IMR-90 (cell line): ENCODE measurements around the gene IKBIP. TPM values are rescaled to one million over a fixed set of nuclear protein-coding genes. Genes with fewer than 3 reads are reported as not detected.

ENCODE experiments used
- ATAC-seq: fragments of 200-7000 bp; cut with Tn5 transposase; 2 replicates; pipeline ENCODE4 v1.9.1; 2020; ENCODE audit warnings: low read depth, mild to moderate bottlenecking, moderate library complexity
- BruUV-seq: library from RNA; stranded (reverse); fragments of 400-500 nt; replicated peaks from 2 replicates; lab custom pipeline; 2021; lab: Mats Ljungman, UMichigan
- CTCF ChIA-PET: fragments of 300-600 bp; formaldehyde crosslinking; extraction: SDS; loops from one replicate; lab custom pipeline; 2021; ENCODE audit warnings: antibody characterized with exemption; lab: Yijun Ruan, JAX
- POLR2A ChIA-PET: fragments of 300-600 bp; sonication (Branson Sonifier 250); formaldehyde crosslinking; loops from one replicate; lab custom pipeline; 2022; ENCODE audit warnings: antibody characterized with exemption; ENCODE audit not compliant: unreplicated experiment; lab: Charles Lee
- DNase-seq: peaks from one replicate; pipeline ENCODE4 v3.0.0; 2013
- H2AFZ ChIP-seq: replicated peaks from 2 replicates; pipeline ENCODE3; 2013; ENCODE audit warnings: low read length, mild to moderate bottlenecking; ENCODE audit not compliant: poor library complexity
- H2AK5ac ChIP-seq: 2 replicates; pipeline ENCODE4 v1.6.1; 2013; ENCODE audit warnings: low read depth, low read length, inconsistent platforms
- H2AK9ac ChIP-seq: replicated peaks from 2 replicates; pipeline ENCODE3; 2013; ENCODE audit warnings: mild to moderate bottlenecking, low read depth, low read length, moderate library complexity; ENCODE audit not compliant: poor library complexity
- H2BK120ac ChIP-seq: 2 replicates; pipeline ENCODE4 v1.6.1; 2013; ENCODE audit warnings: low read depth, low read length, inconsistent platforms
- H2BK15ac ChIP-seq: 3 replicates; pipeline ENCODE4 v1.6.1; 2013; ENCODE audit warnings: low read depth, low read length, inconsistent platforms
- H2BK20ac ChIP-seq: 2 replicates; pipeline ENCODE4 v1.6.1; 2013; ENCODE audit warnings: low read depth, mild to moderate bottlenecking, inconsistent platforms, low read length, moderate library complexity
- H2BK5ac ChIP-seq: 2 replicates; pipeline ENCODE4 v1.6.1; 2013; ENCODE audit warnings: mild to moderate bottlenecking, low read depth, low read length, inconsistent platforms; ENCODE audit not compliant: poor library complexity, severe bottlenecking
- H3K14ac ChIP-seq: replicated peaks from 2 replicates; pipeline ENCODE4 v1.6.1; 2013; ENCODE audit warnings: low read depth, low read length, inconsistent platforms
- H3K18ac ChIP-seq: 2 replicates; pipeline ENCODE4 v1.6.1; 2013; ENCODE audit warnings: low read depth, low read length, control low read depth
- H3K23ac ChIP-seq: 2 replicates; pipeline ENCODE4 v1.6.1; 2013; ENCODE audit warnings: low read depth, low read length, inconsistent platforms
- H3K27ac ChIP-seq: 2 replicates; pipeline ENCODE4 v1.5.1; 2013; ENCODE audit warnings: mild to moderate bottlenecking, control low read depth, low read length; ENCODE audit not compliant: insufficient read depth
- H3K27me3 ChIP-seq: 2 replicates; pipeline ENCODE4 v1.6.1; 2013; ENCODE audit warnings: low read length; ENCODE audit not compliant: control insufficient read depth, insufficient read depth
- H3K36me3 ChIP-seq: 2 replicates; pipeline ENCODE4 v1.6.1; 2013; ENCODE audit warnings: low read length, mixed read lengths; ENCODE audit not compliant: control insufficient read depth, insufficient read depth
- H3K4ac ChIP-seq: 2 replicates; pipeline ENCODE4 v1.6.1; 2013; ENCODE audit warnings: low read depth, low read length, inconsistent platforms
- H3K4me1 ChIP-seq: 2 replicates; pipeline ENCODE4 v1.6.1; 2013; ENCODE audit warnings: low read length, mixed read lengths; ENCODE audit not compliant: control insufficient read depth, insufficient read depth
- H3K4me2 ChIP-seq: 2 replicates; pipeline ENCODE4 v1.6.1; 2013; ENCODE audit warnings: low read depth, mild to moderate bottlenecking, control low read depth, low read length, moderate library complexity
- H3K4me3 ChIP-seq: 2 replicates; pipeline ENCODE4 v1.5.1; 2013; ENCODE audit warnings: low read depth, mild to moderate bottlenecking, control low read depth, low read length, moderate library complexity; ENCODE audit not compliant: insufficient read depth
- H3K56ac ChIP-seq: 2 replicates; pipeline ENCODE4 v1.6.1; 2013; ENCODE audit warnings: low read length, inconsistent platforms; ENCODE audit not compliant: insufficient read depth; ENCODE audit errors: extremely low read depth
- H3K79me1 ChIP-seq, 2 experiments: 2 replicates each; pipeline ENCODE4 v1.6.1; 2013; ENCODE audit warnings: low read length in 2 of 2, inconsistent platforms in 1 of 2, low read depth in 1 of 2
- H3K9ac ChIP-seq: 2 replicates; pipeline ENCODE4 v1.6.1; 2013; ENCODE audit warnings: low read depth, low read length, control low read depth
- H3K9me1 ChIP-seq: 2 replicates; pipeline ENCODE4 v1.6.1; 2013; ENCODE audit warnings: low read length, inconsistent platforms; ENCODE audit not compliant: insufficient read depth
- H3K9me3 ChIP-seq: 2 replicates; pipeline ENCODE4 v1.6.1; 2013; ENCODE audit warnings: low read length; ENCODE audit not compliant: control insufficient read depth, insufficient read depth
- H4K20me1 ChIP-seq: 2 replicates; pipeline ENCODE4 v1.6.1; 2013; ENCODE audit warnings: low read length, inconsistent platforms; ENCODE audit not compliant: insufficient read depth
- H4K5ac ChIP-seq: 2 replicates; pipeline ENCODE4 v1.6.1; 2013; ENCODE audit warnings: mild to moderate bottlenecking, low read depth, low read length, control low read depth
- H4K8ac ChIP-seq, 2 experiments: 2 replicates each; pipeline ENCODE4 v1.6.1; 2013; ENCODE audit warnings: low read depth in 2 of 2, low read length in 2 of 2, control low read depth in 1 of 2, inconsistent platforms in 1 of 2
- H4K91ac ChIP-seq: 2 replicates; pipeline ENCODE4 v1.6.1; 2013; ENCODE audit warnings: low read depth, low read length, inconsistent platforms; ENCODE audit not compliant: insufficient read depth
- CEBPB ChIP-seq: IDR thresholded peaks from 2 replicates; pipeline ENCODE4 v1.6.1; 2012; ENCODE audit warnings: low read depth, low read length, improper control_type of control experiment
- FOS ChIP-seq: fragments of 150-350 bp; IDR thresholded peaks from 2 replicates; pipeline ENCODE4 v1.6.1; 2016; ENCODE audit warnings: low read depth, low read length
- MAFK ChIP-seq: IDR thresholded peaks from 2 replicates; pipeline ENCODE4 v1.6.1; 2012; ENCODE audit warnings: low read depth, low read length, improper control_type of control experiment
- MAZ ChIP-seq: IDR thresholded peaks from 2 replicates; pipeline ENCODE4 v1.6.1; 2012; ENCODE audit warnings: low read depth, mild to moderate bottlenecking, low read length, improper control_type of control experiment, moderate library complexity, borderline replicate concordance
- POLR2A ChIP-seq: IDR thresholded peaks from 2 replicates; pipeline ENCODE4 v1.6.1; 2012; ENCODE audit warnings: mild to moderate bottlenecking, low read depth, low read length
- RAD21 ChIP-seq: IDR thresholded peaks from 2 replicates; pipeline ENCODE4 v1.6.1; 2012; ENCODE audit warnings: low read length, improper control_type of control experiment
- RFX5 ChIP-seq: IDR thresholded peaks from 2 replicates; pipeline ENCODE4 v1.8.0; 2012; ENCODE audit warnings: low read depth, mild to moderate bottlenecking, low read length, moderate library complexity
- WGBS, 2 experiments: methylation state at CpG; one replicate each; pipeline versions ENCODE4 v1.1.5 to v1.1.7; 2013; ENCODE audit warnings: missing lambda C conversion rate in 2 of 2; ENCODE audit not compliant: insufficient read length in 1 of 2; ENCODE audit errors: extremely low coverage in 2 of 2; 5-methylcytosine and 5-hydroxymethylcytosine counted together
- dilution Hi-C: fragments of 300-500 bp; cut with HindIII; formaldehyde crosslinking; loops from one replicate; pipeline ENCODE4 v1.14.3; 2018; ENCODE audit warnings: low sequenced_read_pairs; ENCODE audit not compliant: unreplicated experiment
- in situ Hi-C: fragments of 300-500 bp; cut with MboI; formaldehyde crosslinking; loops from 3 replicates; pipeline ENCODE4 v1.14.3; 2019; ENCODE audit warnings: low sequenced_read_pairs, inconsistent platforms, mixed read lengths
- intact Hi-C: fragments of 100-400 bp; cut with micrococcal nuclease; formaldehyde crosslinking; loops from 2 replicates; pipeline ENCODE4 v1.10.0; 2022
- polyA plus RNA-seq, 3 experiments: library from polyadenylated mRNA; depleted of rRNA; stranded (reverse); fragments of >200 nt; gene quantifications; 2 replicates each; pipeline ENCODE4 v1.2.3, GENCODE V29; 2012; ENCODE audit warnings: low replicate concordance in 1 of 3
- total RNA-seq: library from RNA; depleted of rRNA; stranded (reverse); fragments of >200 nt; gene quantifications from 2 replicates; pipeline ENCODE4 v1.2.3, GENCODE V29; 2012

Gene IKBIP
- total and polyA plus RNA-seq, 2 of the 4 experiments (the other 2 are of a cell fraction): 37.1 to 52.7 TPM

DNA sequence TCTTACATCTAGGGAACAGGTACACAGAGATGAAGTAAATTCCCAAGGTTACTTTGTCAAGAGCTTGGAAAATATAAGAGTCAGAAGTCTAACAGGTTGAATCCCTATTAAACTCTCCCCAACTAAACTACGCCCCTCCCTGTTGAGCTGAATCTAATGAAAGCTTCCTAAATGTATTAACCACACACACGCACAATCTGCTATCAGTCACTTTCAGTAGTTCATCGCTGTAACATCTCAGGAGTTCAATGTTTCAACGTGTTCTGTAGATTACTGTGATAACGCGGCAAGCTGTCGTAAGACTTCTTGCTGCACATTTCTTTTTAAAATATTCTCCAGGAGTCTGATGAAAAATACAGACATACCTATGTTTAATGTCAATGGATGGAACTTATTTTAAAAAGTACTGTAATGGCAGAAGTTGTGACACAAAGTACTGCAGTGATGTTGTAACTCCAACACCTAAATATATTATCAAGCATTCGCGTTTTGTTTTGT is 51.7 kb downstream of the IKBIP start:
- Histone ChIP-seq H3K27ac (peak overlapping the region; percentile 65), H2BK120ac (0 out of 2 replicates have a peak overlapping the region, but pooled peaks have one; percentile 59), H4K20me1 (peaks cover 38% of the 10 kb centered on the region), H4K91ac (peak overlapping the region; percentile 70), H2BK20ac (no peak overlapping the region; the same call in 1 of the 2 replicates), H3K27me3 (no peaks in the 10 kb centered on the region), H2BK5ac (peak overlapping the region; percentile 86), H4K5ac (peak overlapping the region; percentile 91), H4K8ac (peak overlapping the region; percentile 79 to 98), H3K9ac (peak overlapping the region; percentile 79), H3K9me3 (no peaks in the 10 kb centered on the region), H3K4ac (peak overlapping the region; percentile 91), H3K56ac (peak overlapping the region; percentile 94), H2AK9ac (peak overlapping the region; percentile 76), H3K79me1 (peaks cover 0 to 19% of the 10 kb centered on the region in 2 experiments; a peak in 2 of 4 replicates), H3K14ac (peak overlapping the region; percentile 99), H2AK5ac (peak overlapping the region; percentile 72; the same call in 1 of the 2 replicates), H3K4me1 (peaks cover 5% of the 10 kb centered on the region), H3K4me3 (peak overlapping the region; percentile 60), H3K4me2 (peak overlapping the region; percentile 87), H3K36me3 (peaks cover 17% of the 10 kb centered on the region), H2AFZ (peak overlapping the region; percentile 89), H3K23ac (peak overlapping the region; percentile 95), H3K9me1 (peaks cover 8% of the 10 kb centered on the region), H2BK15ac (0 out of 3 replicates have a peak overlapping the region, but pooled peaks have one; percentile 2), H3K18ac (peak overlapping the region; percentile 68; the same call in 1 of the 2 replicates)
- BruUV-seq: no TSS peak
- no peak for ATAC-seq
- dilution Hi-C loops: no loop called here
- intact Hi-C loops: loop anchor here (1.0 to 5.0 kb wide), 4 partner anchors 52 to 91 kb away; partner anchors contain the start of genes APAF1 and TMPO
- WGBS, 2 experiments: 44% methylated on average over 2 of the region's 9 CpGs; no CpG with 5 or more reads in 1 of the 2 experiments
- TF ChIP-seq MAFK (no peak), MAZ (no peak), CEBPB (peak; percentile 77), FOS (no peak), POLR2A (no peak), RAD21 (no peak), RFX5 (no peak)
- POLR2A ChIA-PET: interaction anchor here (0.5 to 0.8 kb wide), 6 partner anchors 12 to 154 kb away, joined by 3 to 5 read pairs (median 4); no protein-coding TSS in a partner anchor
- no peak for DNase-seq
- in situ Hi-C loops: no loop called here
- CTCF ChIA-PET: interaction anchor here (0.9 to 4.0 kb wide), 2 partner anchors 13 to 27 kb away, joined by 4 to 14 read pairs; no protein-coding TSS in a partner anchor
